WTC11 (cell line): ENCODE results near the gene SUSD4.

Experiments
- MYBL2 ChIP-seq: sonication (generic); formaldehyde crosslinking; IDR thresholded peaks from 2 replicates; pipeline ENCODE4 v1.8.1; 2023; ENCODE audit warnings: mild to moderate bottlenecking, moderate library complexity, missing genetic modification reagents
- NR3C1 ChIP-seq: sonication (generic); formaldehyde crosslinking; conservative IDR thresholded peaks from 2 replicates; pipeline ENCODE4 v1.8.1; 2023; ENCODE audit warnings: low read depth, mild to moderate bottlenecking, missing genetic modification reagents
- RELA ChIP-seq: sonication (generic); formaldehyde crosslinking; IDR thresholded peaks from 2 replicates; pipeline ENCODE4 v1.8.1; 2022; ENCODE audit warnings: missing genetic modification reagents, mild to moderate bottlenecking, borderline replicate concordance
- TEAD4 ChIP-seq: sonication (generic); formaldehyde crosslinking; IDR thresholded peaks from 2 replicates; pipeline ENCODE4 v1.8.0; 2022; ENCODE audit warnings: mild to moderate bottlenecking, missing genetic modification reagents
- ZBTB21 ChIP-seq: sonication (generic); formaldehyde crosslinking; IDR thresholded peaks from 2 replicates; pipeline ENCODE4 v1.8.1; 2023; ENCODE audit warnings: mild to moderate bottlenecking, missing genetic modification reagents, borderline replicate concordance
- TF ChIP-seq, protein P1 (sequence below): fragments of 200-600 bp; IDR thresholded peaks from 2 replicates; pipeline ENCODE4 v1.8.0; 2022; ENCODE audit warnings: antibody characterized with exemption
- TF ChIP-seq, protein P2 (sequence below): sonication (generic); formaldehyde crosslinking; IDR thresholded peaks from 2 replicates; pipeline ENCODE4 v1.8.0; 2022; ENCODE audit warnings: mild to moderate bottlenecking, missing genetic modification reagents
- TF ChIP-seq, protein P3 (sequence below): sonication (generic); formaldehyde crosslinking; IDR thresholded peaks from 2 replicates; pipeline ENCODE4 v1.8.0; 2022; ENCODE audit warnings: mild to moderate bottlenecking, missing genetic modification reagents
- TF ChIP-seq, protein P4 (sequence below): fragments of 250-450 bp; sonication (Bioruptor Pico); IDR thresholded peaks from 2 replicates; pipeline ENCODE4 v1.9.0; 2021; ENCODE audit warnings: mild to moderate bottlenecking
- TF ChIP-seq, protein P5 (sequence below): sonication (generic); formaldehyde crosslinking; IDR thresholded peaks from 2 replicates; pipeline ENCODE4 v1.8.1; 2022; ENCODE audit warnings: low read depth, mild to moderate bottlenecking, moderate library complexity, missing genetic modification reagents, borderline replicate concordance

DNA sequence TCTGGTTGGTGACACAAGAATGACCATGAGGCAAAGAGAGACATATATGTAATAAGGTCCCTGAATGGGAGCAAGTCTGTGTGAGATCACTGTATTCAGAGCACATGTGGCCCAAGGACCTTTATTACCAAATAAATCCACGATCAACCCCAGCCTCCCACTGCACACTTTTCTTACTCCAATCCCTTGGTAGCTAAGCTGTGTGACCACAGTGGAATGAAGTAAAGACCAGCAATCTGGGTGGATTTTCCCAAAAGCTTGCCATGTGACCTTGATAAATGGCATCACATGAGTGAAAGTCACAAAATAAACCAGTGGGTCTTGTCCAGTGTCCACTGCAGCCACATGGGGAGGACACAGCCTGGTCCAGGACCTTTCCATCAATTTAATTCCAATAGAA, 184.2 kb downstream of the SUSD4 start:
- TF ChIP-seq NR3C1 (CRISPR knock-in tag) = no peak
- TF ChIP-seq, protein P1, sequence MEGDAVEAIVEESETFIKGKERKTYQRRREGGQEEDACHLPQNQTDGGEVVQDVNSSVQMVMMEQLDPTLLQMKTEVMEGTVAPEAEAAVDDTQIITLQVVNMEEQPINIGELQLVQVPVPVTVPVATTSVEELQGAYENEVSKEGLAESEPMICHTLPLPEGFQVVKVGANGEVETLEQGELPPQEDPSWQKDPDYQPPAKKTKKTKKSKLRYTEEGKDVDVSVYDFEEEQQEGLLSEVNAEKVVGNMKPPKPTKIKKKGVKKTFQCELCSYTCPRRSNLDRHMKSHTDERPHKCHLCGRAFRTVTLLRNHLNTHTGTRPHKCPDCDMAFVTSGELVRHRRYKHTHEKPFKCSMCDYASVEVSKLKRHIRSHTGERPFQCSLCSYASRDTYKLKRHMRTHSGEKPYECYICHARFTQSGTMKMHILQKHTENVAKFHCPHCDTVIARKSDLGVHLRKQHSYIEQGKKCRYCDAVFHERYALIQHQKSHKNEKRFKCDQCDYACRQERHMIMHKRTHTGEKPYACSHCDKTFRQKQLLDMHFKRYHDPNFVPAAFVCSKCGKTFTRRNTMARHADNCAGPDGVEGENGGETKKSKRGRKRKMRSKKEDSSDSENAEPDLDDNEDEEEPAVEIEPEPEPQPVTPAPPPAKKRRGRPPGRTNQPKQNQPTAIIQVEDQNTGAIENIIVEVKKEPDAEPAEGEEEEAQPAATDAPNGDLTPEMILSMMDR = no peak
- TF ChIP-seq, protein P2, sequence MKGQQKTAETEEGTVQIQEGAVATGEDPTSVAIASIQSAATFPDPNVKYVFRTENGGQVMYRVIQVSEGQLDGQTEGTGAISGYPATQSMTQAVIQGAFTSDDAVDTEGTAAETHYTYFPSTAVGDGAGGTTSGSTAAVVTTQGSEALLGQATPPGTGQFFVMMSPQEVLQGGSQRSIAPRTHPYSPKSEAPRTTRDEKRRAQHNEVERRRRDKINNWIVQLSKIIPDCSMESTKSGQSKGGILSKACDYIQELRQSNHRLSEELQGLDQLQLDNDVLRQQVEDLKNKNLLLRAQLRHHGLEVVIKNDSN (CRISPR knock-in tag) = no peak
- TF ChIP-seq, protein P3, sequence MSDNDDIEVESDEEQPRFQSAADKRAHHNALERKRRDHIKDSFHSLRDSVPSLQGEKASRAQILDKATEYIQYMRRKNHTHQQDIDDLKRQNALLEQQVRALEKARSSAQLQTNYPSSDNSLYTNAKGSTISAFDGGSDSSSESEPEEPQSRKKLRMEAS (CRISPR knock-in tag) = no peak
- no peak for TF ChIP-seq MYBL2 (CRISPR knock-in tag)
- no peak for TF ChIP-seq RELA
- TF ChIP-seq TEAD4 (CRISPR knock-in tag) = no peak
- TF ChIP-seq ZBTB21 = no peak
- TF ChIP-seq, protein P4, sequence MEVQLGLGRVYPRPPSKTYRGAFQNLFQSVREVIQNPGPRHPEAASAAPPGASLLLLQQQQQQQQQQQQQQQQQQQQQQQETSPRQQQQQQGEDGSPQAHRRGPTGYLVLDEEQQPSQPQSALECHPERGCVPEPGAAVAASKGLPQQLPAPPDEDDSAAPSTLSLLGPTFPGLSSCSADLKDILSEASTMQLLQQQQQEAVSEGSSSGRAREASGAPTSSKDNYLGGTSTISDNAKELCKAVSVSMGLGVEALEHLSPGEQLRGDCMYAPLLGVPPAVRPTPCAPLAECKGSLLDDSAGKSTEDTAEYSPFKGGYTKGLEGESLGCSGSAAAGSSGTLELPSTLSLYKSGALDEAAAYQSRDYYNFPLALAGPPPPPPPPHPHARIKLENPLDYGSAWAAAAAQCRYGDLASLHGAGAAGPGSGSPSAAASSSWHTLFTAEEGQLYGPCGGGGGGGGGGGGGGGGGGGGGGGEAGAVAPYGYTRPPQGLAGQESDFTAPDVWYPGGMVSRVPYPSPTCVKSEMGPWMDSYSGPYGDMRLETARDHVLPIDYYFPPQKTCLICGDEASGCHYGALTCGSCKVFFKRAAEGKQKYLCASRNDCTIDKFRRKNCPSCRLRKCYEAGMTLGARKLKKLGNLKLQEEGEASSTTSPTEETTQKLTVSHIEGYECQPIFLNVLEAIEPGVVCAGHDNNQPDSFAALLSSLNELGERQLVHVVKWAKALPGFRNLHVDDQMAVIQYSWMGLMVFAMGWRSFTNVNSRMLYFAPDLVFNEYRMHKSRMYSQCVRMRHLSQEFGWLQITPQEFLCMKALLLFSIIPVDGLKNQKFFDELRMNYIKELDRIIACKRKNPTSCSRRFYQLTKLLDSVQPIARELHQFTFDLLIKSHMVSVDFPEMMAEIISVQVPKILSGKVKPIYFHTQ = no peak
- TF ChIP-seq, protein P5, sequence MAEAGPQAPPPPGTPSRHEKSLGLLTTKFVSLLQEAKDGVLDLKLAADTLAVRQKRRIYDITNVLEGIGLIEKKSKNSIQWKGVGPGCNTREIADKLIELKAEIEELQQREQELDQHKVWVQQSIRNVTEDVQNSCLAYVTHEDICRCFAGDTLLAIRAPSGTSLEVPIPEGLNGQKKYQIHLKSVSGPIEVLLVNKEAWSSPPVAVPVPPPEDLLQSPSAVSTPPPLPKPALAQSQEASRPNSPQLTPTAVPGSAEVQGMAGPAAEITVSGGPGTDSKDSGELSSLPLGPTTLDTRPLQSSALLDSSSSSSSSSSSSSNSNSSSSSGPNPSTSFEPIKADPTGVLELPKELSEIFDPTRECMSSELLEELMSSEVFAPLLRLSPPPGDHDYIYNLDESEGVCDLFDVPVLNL (CRISPR knock-in tag) = no peak
